Adipose tissue (tissue), 3 donors: Measurements from ENCODE around the gene MRPL46. TPM values are rescaled to one million over a fixed set of nuclear protein-coding genes. Genes with fewer than 3 reads are reported as not detected.

Experiments
- polyA plus RNA-seq, 3 donors: library from polyadenylated mRNA; stranded (reverse); fragments of 200-250 nt; gene quantifications; one replicate each; pipeline ENCODE4 v1.2.3, GENCODE V29; 2013
- donor health status: healthy with polysubstance abuse.
- donor health status: Bipolar disorder and iron deficiency.
- donor health status: healthy.

The MRPL46 gene
- polyA plus RNA-seq, 3 donors, result 21.0 to 72.4 (median 37.0) TPM

Other genes starting within 250 kb of the MRPL46 start
- gene NTRK3, start 210.6 kb downstream of the MRPL46 start, polyA plus RNA-seq, result 1 to 10 TPM in 2 of 3 donors, under 1 TPM in 1; 0.79 to 3.0 (median 2.0) TPM
- gene MRPS11, start 320 bp upstream of the MRPL46 start, polyA plus RNA-seq, result 10 to 100 TPM; 31.3 to 66.7 (median 38.0) TPM
- 1 to 10 TPM; 1.2 to 3.9 (median 3.5) TPM for gene DET1, start 79.3 kb upstream of the MRPL46 start, polyA plus RNA-seq
- gene AEN, start 154.0 kb upstream of the MRPL46 start, polyA plus RNA-seq, result 10 to 100 TPM in 2 of 3 donors, 1 to 10 TPM in 1; 6.7 to 15.9 (median 11.4) TPM
- gene ISG20, start 171.6 kb upstream of the MRPL46 start, polyA plus RNA-seq, result 10 to 100 TPM in 2 of 3 donors, 1 to 10 TPM in 1; 8.3 to 22.4 (median 16.2) TPM